Measurements from ENCODE around the gene RXRA. TPM values are rescaled to one million over a fixed set of nuclear protein-coding genes. Genes with fewer than 3 reads are reported as not detected.

The RXRA gene
- polyA plus RNA-seq, 1 of the 3 experiments (the other 2 are of a cell fraction) = 7.6 TPM

- Histone ChIP-seq H3K4me1 (ENCODE audit: control insufficient read depth in 1 of 2, insufficient read depth in 2 of 2, low read depth in 1 of 2, low read length in 1 of 2) (peaks cover 0 to 78% of the 10 kb centered on the region in 2 experiments; a peak in 1 of 4 replicates), H2AFZ (ENCODE audit: low read depth) (no peak overlapping the region), H3F3A (replicated peaks; ENCODE audit: insufficient read depth) (no peaks in the 10 kb centered on the region), H3K27ac (ENCODE audit: low read depth in 2 of 2, low read length in 1 of 2) (no peak overlapping the region), H4K20me1 (ENCODE audit: insufficient read depth) (peaks cover 98% of the 10 kb centered on the region), H3K36me3 (replicated peaks in 1 of 2; ENCODE audit: control insufficient read depth in 1 of 2, insufficient read depth in 2 of 2, low read length in 1 of 2) (no peaks in the 10 kb centered on the region), H3K9me2 (no peaks in the 10 kb centered on the region), H3K4me3 (ENCODE audit: low read depth in 2 of 2, low read length in 1 of 2) (no peak overlapping the region), H3K9me3 (no peaks in the 10 kb centered on the region), H3K79me2 (ENCODE audit: insufficient read depth) (peaks cover 45% of the 10 kb centered on the region), H3K9ac (no peak overlapping the region), H3K4me2 (no peak overlapping the region), H3K27me3 (ENCODE audit: insufficient read depth) (no peaks in the 10 kb centered on the region)
- WGBS (ENCODE audit: low lambda C conversion rate) = 94% methylated on average over 3 of the region's 12 CpGs
- ChIA-PET CTCF (interaction anchor here (0.7 to 2.7 kb wide), 4 partner anchors 12 to 175 kb away, joined by 3 to 11 read pairs (median 4); no protein-coding TSS in a partner anchor), POLR2A (no interaction called here)
- no peak for TF ChIP-seq PBX3 (IDR thresholded peaks at IDR 0.05)
- TF ChIP-seq MXI1 (IDR thresholded peaks at IDR 0.05; ENCODE audit: low read depth, low read length) = no peak
- TF ChIP-seq YY1 (IDR thresholded peaks at IDR 0.05; ENCODE audit: low read depth) = no peak
- no peak for TF ChIP-seq TCF12 (IDR thresholded peaks at IDR 0.05)
- no peak for TF ChIP-seq MEF2A (IDR thresholded peaks at IDR 0.05; ENCODE audit: borderline replicate concordance, low read depth)
- TF ChIP-seq MAX (IDR thresholded peaks at IDR 0.05; ENCODE audit: low read depth) = no peak
- TF ChIP-seq JUND (IDR thresholded peaks at IDR 0.05) = no peak
- no peak for TF ChIP-seq FOSL2 (IDR thresholded peaks at IDR 0.05; ENCODE audit: borderline replicate concordance, low read depth)
- TF ChIP-seq RAD21 (IDR thresholded peaks at IDR 0.05; ENCODE audit: low read length) = no peak
- TF ChIP-seq RXRA (IDR thresholded peaks at IDR 0.05; ENCODE audit: borderline replicate concordance, low read depth) = no peak
- TF ChIP-seq FOXJ3 (CRISPR knock-in tag; IDR thresholded peaks at IDR 0.05) = no peak
- no peak for TF ChIP-seq RFX5 (IDR thresholded peaks at IDR 0.05; ENCODE audit: low read length)
- TF ChIP-seq TEAD4 (IDR thresholded peaks at IDR 0.05; ENCODE audit: borderline replicate concordance, insufficient read depth) = no peak
- TF ChIP-seq REST (IDR thresholded peaks at IDR 0.05; ENCODE audit: low read depth, low read length) = no peak
- TF ChIP-seq GATA2 (CRISPR knock-in tag; IDR thresholded peaks at IDR 0.05) = no peak
- DNase-seq = no peak
Measured at GRCh38 chr9:134345737-134346136, 19.5 kb downstream of the RXRA start.
